Heart right ventricle (tissue), 16 donors: Measurements from ENCODE around the gene KBTBD6. TPM values are rescaled to one million over a fixed set of nuclear protein-coding genes. Genes with fewer than 3 reads are reported as not detected.

Experiments used
- ATAC-seq, 8 donors: fragments of 200-7000 bp; cut with Tn5 transposase; one replicate each; pipeline ENCODE4 v1.9.1; 2020; ENCODE audit warnings: mild to moderate bottlenecking in 8 of 8, moderate library complexity in 8 of 8, moderate number of reproducible peaks in 1 of 8
- DNase-seq, 2 donors: peaks; one replicate each; pipeline ENCODE4 v3.0.0-alpha.2; 2020
- H3K27ac ChIP-seq, 10 donors: fragments of 200-600 bp; sonication (generic) in 2 of 10; one replicate each; pipeline versions ENCODE4 v1.5.0 to v1.8.0; 2020 to 2022; ENCODE audit warnings: mild to moderate bottlenecking in 3 of 10
- H3K27me3 ChIP-seq, 7 donors: fragments of 200-600 bp; one replicate each; pipeline ENCODE4 v1.8.0; 2021 to 2022; ENCODE audit warnings: mild to moderate bottlenecking in 2 of 7
- H3K36me3 ChIP-seq, 9 donors: fragments of 200-600 bp; sonication (generic) in 1 of 9; one replicate each; pipeline versions ENCODE4 v1.5.0 to v1.8.0; 2020 to 2022; ENCODE audit warnings: mild to moderate bottlenecking in 2 of 9
- H3K4me1 ChIP-seq, 9 donors: fragments of 200-600 bp; sonication (generic) in 1 of 9; one replicate each; pipeline versions ENCODE4 v1.5.0 to v1.8.0; 2020 to 2022; ENCODE audit warnings: mild to moderate bottlenecking in 4 of 9
- H3K4me3 ChIP-seq, 10 donors: fragments of 200-600 bp; sonication (generic) in 2 of 10; one replicate each; pipeline versions ENCODE4 v1.5.0 to v1.8.0; 2020 to 2022; ENCODE audit warnings: mild to moderate bottlenecking in 7 of 10, moderate library complexity in 2 of 10
- H3K9me3 ChIP-seq, 11 donors: fragments of 200-600 bp in 10 of 11; sonication (generic) in 2 of 11; one replicate each; pipeline versions ENCODE4 v1.5.0 to v1.8.0; 2013 to 2022; ENCODE audit warnings: mild to moderate bottlenecking in 2 of 11, control low read depth in 1 of 11, moderate library complexity in 1 of 11
- WGBS, 2 donors: extraction: QIAGEN DNeasy Blood & Tissue Kit; methylation state at CpG; one replicate each; pipeline ENCODE4 v1.1.7; 2013; ENCODE audit warnings: inconsistent platforms in 1 of 2; 5-methylcytosine and 5-hydroxymethylcytosine counted together
- intact Hi-C, 10 donors: fragments of 100-400 bp; cut with DNase I; formaldehyde crosslinking; loops; one replicate each; pipeline versions ENCODE4 v1.11.1 to v1.14.2; 2022
- long read RNA-seq, 3 donors: library from polyadenylated mRNA; unstranded; transcript quantifications; one replicate each; pipeline ENCODE4 v2.0.0, GENCODE V29; 2020 to 2021
- polyA plus RNA-seq, 2 donors: library from polyadenylated mRNA; stranded (reverse); fragments of 200-250 nt; gene quantifications; one replicate each; pipeline ENCODE4 v1.2.3, GENCODE V29; 2013
- total RNA-seq, 10 donors: library from RNA; stranded (reverse); fragmentation: NEBNext Ultra II Directional in 3 of 10; extraction: Animal tissue kit (Norgen Biotek cat#: 25700) in 3 of 10; gene quantifications; one replicate each; pipeline versions ENCODE4 v1.2.1 to v1.2.4, GENCODE V29; 2021 to 2023
- TF ChIP-seq, protein P1 (sequence below), 9 donors: fragments of 200-600 bp; sonication (generic) in 2 of 9; IDR thresholded peaks; one replicate each; pipeline versions ENCODE4 v1.5.0 to v1.8.0; 2021 to 2022; ENCODE audit warnings: antibody characterized with exemption in 9 of 9, mild to moderate bottlenecking in 5 of 9, moderate library complexity in 1 of 9
- donor health status: Arrhythmogenic right ventricular cardiomyopathy.
- donor health status: ischemic (EF 13 %, LVEDD 7.1; RV severe dilation, severe dysfunction).
- donor health status: healthy with polysubstance abuse.
- donor health status: DM: no; HTN: yes; CAD: no.
- donor health status: DM: no; HTN: no; CAD: no.
- donor health status: ischemic (EF 25% LVEDD 6.9; RV normal size, moderate dysfunction).
- donor health status: ischemic (EF 25% LVEDD 5.7; RV mildly dilated, moderate dysfunction).
- donor health status: healthy.
- donor health status: DM: yes; HTN: yes; CAD: no.
- donor health status: Ischemic cardiomyopathy.
- donor health status: ischemic (EF 35%, LVEDD 5.7; RV mildly dilated, moderate dysfunction).
- donor health status: nonischemic (EF 11% LVEDD 7.7; RV severe dilation, severe dysfunction).
- donor health status: DM: yes; HTN: yes; CAD: no.
- donor health status: PGD.
- donor health status: ischemic (EF 29% LVEDD 5.4; RV normal size, mild dysfunction).
- donor health status: nonischemic (EF 23%, LVEDD 6.1; RV moderate dilation, normal function).

Gene KBTBD6, protein sequence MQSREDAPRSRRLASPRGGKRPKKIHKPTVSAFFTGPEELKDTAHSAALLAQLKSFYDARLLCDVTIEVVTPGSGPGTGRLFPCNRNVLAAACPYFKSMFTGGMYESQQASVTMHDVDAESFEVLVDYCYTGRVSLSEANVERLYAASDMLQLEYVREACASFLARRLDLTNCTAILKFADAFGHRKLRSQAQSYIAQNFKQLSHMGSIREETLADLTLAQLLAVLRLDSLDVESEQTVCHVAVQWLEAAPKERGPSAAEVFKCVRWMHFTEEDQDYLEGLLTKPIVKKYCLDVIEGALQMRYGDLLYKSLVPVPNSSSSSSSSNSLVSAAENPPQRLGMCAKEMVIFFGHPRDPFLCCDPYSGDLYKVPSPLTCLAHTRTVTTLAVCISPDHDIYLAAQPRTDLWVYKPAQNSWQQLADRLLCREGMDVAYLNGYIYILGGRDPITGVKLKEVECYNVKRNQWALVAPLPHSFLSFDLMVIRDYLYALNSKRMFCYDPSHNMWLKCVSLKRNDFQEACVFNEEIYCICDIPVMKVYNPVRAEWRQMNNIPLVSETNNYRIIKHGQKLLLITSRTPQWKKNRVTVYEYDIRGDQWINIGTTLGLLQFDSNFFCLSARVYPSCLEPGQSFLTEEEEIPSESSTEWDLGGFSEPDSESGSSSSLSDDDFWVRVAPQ
- total RNA-seq (10 to 100 TPM in 1 of 10 donors, 1 to 10 TPM in 9; 5.4 to 10.6 (median 6.9) TPM), polyA plus RNA-seq (1 to 10 TPM; 1.9 to 4.0 TPM)
- long read RNA-seq, donor 1, full-length matches to known transcripts: 34 of 34 reads
- long read RNA-seq, donor 1, partial matches to known transcripts: 0 of 34 reads
- long read RNA-seq, donor 1, other reads (novel, unspliced or antisense): 0 of 34 reads
- long read RNA-seq, donor 2, full-length matches to known transcripts: 23 of 23 reads
- long read RNA-seq, donor 2, partial matches to known transcripts: 0 of 23 reads
- long read RNA-seq, donor 2, other reads (novel, unspliced or antisense): 0 of 23 reads
- long read RNA-seq, donor 3, full-length matches to known transcripts: 40 of 41 reads
- long read RNA-seq, donor 3, partial matches to known transcripts: 0 of 41 reads
- long read RNA-seq, donor 3, other reads (novel, unspliced or antisense): 1 of 41 reads

DNA sequence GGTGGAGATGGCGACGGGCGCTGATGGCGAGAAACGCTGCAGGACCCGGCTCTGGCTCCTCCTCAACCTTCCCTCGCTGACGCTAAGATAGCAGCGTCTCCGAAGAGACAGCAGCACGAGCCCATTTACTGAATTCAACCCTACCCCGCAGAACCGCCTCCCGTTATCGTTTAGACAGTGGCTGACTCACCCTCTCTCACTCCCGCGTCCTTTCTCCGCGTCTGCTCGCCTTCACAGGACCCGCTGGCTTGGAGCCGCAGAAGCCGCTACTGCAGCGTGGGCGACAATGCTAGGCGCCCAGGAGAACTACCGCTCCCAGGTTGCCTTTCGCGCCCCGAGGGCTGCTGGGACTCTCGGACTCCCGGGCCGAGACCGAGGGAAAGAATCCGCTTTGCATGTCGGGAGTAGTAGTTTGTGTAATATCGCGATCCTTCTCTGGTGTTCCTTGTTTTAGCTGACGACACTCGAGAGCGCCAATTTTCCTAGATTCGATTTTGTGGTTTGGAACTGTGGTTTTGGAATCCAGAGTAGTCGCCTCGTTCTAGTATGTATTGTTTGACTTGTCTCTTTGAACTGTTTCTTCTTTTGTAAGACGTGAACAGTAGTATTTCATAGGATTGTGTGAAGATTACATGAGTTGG is at the start of gene KBTBD6:
KBTBD6 (minus strand) TSS at position 291 of the 641 bp plus-strand sequence. CDS start 291 bp downstream, outside the sequence.
- DNase-seq (peak; percentile 93 to 96), ATAC-seq (peak; percentile 99)
- no peaks in the 10 kb centered on the region for H3K9me3 ChIP-seq
- H3K27me3 ChIP-seq: no peaks in the 10 kb centered on the region
- WGBS, 2 donors: 1% methylated on average over 45 of the region's 45 CpGs
- peak within 1 kb of the TSS; percentile 46 to 88 (median 74) for H3K4me3 ChIP-seq
- intact Hi-C loops: loop anchor here in 8 of 10 donors (1.0 to 10.0 kb wide), 5 partner anchors 62 to 70 kb away; partner anchors contain the start of genes KBTBD7 (in 6 of the 8) and WBP4 (in 2 of the 8)
- peaks cover 0 to 54% (median 48%) of the 10 kb centered on the region in 9 donors for H3K4me1 ChIP-seq
- H3K27ac ChIP-seq: peak within 1 kb of the TSS in 9 of 10 donors; percentile 72 to 90 (median 85)
- H3K36me3 ChIP-seq: no peaks in the 10 kb centered on the region
- TF ChIP-seq, protein P1, sequence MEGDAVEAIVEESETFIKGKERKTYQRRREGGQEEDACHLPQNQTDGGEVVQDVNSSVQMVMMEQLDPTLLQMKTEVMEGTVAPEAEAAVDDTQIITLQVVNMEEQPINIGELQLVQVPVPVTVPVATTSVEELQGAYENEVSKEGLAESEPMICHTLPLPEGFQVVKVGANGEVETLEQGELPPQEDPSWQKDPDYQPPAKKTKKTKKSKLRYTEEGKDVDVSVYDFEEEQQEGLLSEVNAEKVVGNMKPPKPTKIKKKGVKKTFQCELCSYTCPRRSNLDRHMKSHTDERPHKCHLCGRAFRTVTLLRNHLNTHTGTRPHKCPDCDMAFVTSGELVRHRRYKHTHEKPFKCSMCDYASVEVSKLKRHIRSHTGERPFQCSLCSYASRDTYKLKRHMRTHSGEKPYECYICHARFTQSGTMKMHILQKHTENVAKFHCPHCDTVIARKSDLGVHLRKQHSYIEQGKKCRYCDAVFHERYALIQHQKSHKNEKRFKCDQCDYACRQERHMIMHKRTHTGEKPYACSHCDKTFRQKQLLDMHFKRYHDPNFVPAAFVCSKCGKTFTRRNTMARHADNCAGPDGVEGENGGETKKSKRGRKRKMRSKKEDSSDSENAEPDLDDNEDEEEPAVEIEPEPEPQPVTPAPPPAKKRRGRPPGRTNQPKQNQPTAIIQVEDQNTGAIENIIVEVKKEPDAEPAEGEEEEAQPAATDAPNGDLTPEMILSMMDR (IDR thresholded peaks at IDR 0.05): no peak

DNA sequence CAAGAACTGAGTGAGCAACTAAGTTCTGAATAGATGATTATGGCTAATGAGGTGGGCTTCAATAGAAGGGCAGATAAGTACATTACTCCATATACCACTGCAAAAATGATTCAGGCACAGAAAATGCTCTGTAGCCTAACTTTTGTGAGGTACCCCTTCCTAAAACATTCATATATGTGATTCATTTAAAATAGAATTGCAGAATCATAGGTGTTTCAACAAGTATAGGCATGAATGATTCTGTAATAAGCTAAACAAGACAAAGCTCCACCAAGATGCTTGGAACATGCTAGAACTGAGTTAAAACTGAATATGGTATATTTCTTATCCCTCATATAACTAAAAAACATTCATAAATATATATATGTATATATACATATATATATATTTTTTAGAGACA is 49.6 kb upstream of the KBTBD6 start:
- TF ChIP-seq, protein P1 (IDR thresholded peaks at IDR 0.05): no peak
- ATAC-seq (no peak), DNase-seq (no peak)
- Histone ChIP-seq H3K4me1 (peaks cover 0 to 7% (median 0%) of the 10 kb centered on the region in 9 donors), H3K36me3 (no peaks in the 10 kb centered on the region), H3K27ac (no peak overlapping the region), H3K27me3 (no peaks in the 10 kb centered on the region), H3K9me3 (no peaks in the 10 kb centered on the region), H3K4me3 (no peak overlapping the region)
- intact Hi-C loops: no loop called here

DNA sequence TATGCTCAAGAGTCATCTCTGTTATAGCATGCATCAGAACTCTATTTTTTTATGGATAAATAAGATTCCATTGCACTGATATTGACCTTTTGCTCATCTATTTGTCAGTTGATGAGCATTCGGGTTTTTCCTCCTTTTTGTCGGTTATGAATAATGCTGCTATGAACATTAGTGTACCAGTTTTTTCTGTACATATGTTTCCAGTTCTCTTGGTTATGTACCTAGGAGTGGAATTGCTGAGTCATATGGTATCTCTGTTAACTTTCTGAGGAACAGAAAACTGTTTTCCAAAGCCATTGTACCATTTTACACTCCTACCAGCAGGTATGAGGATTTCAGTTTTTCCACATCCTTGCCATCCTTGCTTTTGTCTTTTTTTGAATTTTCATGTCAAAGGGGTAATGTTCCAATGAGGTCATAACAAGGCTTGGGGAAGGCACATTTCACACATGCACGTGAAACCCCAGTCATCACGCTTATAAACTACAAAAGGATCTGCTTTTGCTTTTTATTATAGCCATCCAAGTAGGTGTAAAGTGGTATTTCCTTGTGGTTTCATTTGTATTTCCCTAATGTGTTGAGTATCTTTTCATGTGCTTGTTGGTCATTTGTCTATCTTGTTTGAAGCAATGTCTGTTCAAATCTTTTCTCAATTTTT is 47.1 kb upstream of the KBTBD6 start:
- DNase-seq: no peak
- intact Hi-C loops: no loop called here

More for the DNA sequence above, 47.1 kb upstream of the KBTBD6 start:
- peaks cover 0 to 22% (median 15%) of the 10 kb centered on the region in 11 donors for H3K9me3 ChIP-seq
- no peak overlapping the region for H3K27ac ChIP-seq
- ATAC-seq: no peak
- H3K27me3 ChIP-seq: no peaks in the 10 kb centered on the region
- TF ChIP-seq, protein P1 (IDR thresholded peaks at IDR 0.05): no peak
- peaks cover 0 to 7% (median 0%) of the 10 kb centered on the region in 9 donors for H3K4me1 ChIP-seq
- peaks cover 0 to 5% (median 0%) of the 10 kb centered on the region in 9 donors for H3K36me3 ChIP-seq
- no peak overlapping the region for H3K4me3 ChIP-seq
- WGBS, 2 donors: 91 to 93% methylated on average over 4 of the region's 4 CpGs
